ENCODE measurements around the gene IRF4. TPM values are rescaled to one million over a fixed set of nuclear protein-coding genes. Genes with fewer than 3 reads are reported as not detected.
"Not testable (repeated sequence)": the region's sequence is repeated elsewhere in the genome, so short reads cannot be mapped to it uniquely, and the experiment has no call there.

The IRF4 gene
- total RNA-seq, 1 experiment from 2014 or later: 0.37 TPM

DNA sequence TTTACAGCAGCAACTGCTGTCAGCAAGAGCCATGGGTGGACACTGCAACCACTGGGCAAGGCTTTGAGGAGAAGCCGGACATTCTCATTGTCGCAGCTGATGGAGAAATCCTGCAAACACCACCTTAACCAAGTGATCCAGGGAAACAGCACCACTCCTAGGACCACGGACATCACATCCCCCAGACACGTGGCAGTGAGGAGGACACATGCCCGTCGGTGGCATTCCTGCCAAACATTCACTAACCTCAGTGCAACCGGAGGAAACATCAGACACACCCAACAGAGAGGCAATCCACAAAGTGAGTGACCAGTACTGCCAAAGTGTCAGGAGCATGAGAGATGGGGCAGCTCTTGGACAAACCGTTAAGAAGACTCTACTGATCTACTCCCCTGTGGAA is 16.6 kb upstream of the IRF4 start:
- Histone ChIP-seq H3K27me3 (replicated peaks; ENCODE audit: insufficient read depth, low read depth, low read length, poor library complexity) (peaks cover 25% of the 10 kb centered on the region), H3K36me3 (ENCODE audit: insufficient read depth, low read length, poor library complexity, severe bottlenecking) (no peaks in the 10 kb centered on the region), H3K9me3 (ENCODE audit: low read depth, low read length, poor library complexity, severe bottlenecking) (peaks cover 5% of the 10 kb centered on the region), H3K27ac (ENCODE audit: low read depth, low read length, poor library complexity, severe bottlenecking) (no peak overlapping the region), H3K4me3 (ENCODE audit: low read depth, low read length, poor library complexity, severe bottlenecking) (no peak overlapping the region), H3K4me1 (ENCODE audit: insufficient read depth, low read length, poor library complexity, severe bottlenecking) (no peaks in the 10 kb centered on the region)
- ChIA-PET CTCF (no interaction called here), POLR2A (ENCODE audit: low non-redundant PET) (no interaction called here)
- DNase-seq (ENCODE audit: low spot score): no peak
- intact Hi-C loops (cut with micrococcal nuclease; ENCODE audit: unreplicated experiment): no loop called here
- no peak for TF ChIP-seq EZH2 (IDR thresholded peaks at IDR 0.05; ENCODE audit: borderline replicate concordance, low read depth, low read length, poor library complexity, severe bottlenecking)
- TF ChIP-seq, protein P1, sequence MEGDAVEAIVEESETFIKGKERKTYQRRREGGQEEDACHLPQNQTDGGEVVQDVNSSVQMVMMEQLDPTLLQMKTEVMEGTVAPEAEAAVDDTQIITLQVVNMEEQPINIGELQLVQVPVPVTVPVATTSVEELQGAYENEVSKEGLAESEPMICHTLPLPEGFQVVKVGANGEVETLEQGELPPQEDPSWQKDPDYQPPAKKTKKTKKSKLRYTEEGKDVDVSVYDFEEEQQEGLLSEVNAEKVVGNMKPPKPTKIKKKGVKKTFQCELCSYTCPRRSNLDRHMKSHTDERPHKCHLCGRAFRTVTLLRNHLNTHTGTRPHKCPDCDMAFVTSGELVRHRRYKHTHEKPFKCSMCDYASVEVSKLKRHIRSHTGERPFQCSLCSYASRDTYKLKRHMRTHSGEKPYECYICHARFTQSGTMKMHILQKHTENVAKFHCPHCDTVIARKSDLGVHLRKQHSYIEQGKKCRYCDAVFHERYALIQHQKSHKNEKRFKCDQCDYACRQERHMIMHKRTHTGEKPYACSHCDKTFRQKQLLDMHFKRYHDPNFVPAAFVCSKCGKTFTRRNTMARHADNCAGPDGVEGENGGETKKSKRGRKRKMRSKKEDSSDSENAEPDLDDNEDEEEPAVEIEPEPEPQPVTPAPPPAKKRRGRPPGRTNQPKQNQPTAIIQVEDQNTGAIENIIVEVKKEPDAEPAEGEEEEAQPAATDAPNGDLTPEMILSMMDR (conservative IDR thresholded peaks at IDR 0.05; ENCODE audit: low read depth, low read length): no peak
- no TSS peak for BruUV-seq (replicated peaks)

DNA sequence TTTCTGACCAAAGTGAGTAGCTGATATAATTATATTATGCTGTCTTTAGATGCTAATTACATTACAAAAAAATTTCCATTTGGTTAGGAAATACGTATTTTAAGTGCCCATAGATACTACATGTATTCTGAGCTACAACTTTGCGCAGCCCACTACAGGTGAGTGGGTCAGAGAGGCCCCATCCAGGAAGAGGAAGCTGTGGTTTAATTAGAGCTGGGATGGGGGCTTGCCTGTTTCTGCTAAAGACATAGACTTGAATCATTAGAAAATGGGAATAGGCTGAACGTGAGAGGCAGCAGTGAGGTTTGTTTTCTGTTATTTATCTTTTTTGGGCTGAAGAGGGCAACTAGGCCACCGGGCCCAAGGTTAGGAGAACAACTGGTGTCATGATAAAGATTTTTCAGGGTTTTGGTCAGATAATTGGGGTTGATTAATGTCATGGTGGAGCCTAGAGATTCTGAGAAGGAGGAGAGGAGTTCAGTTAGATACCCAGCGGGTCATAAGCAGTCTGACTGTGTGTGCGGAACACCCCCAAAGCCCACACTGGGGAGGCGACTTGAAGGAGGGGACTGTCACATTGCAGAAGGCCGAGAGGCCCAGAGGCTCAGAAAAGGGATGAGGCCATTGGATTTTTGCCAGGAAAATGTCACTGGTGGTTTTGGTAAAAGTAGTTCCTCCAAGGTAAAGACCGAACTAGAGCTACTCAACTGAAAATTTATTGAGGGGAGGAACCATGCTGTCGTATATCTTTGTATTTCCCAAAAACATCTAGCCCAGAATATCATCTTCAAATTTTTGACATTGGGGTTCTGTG is 14.5 kb upstream of the IRF4 start:
- no peak for TF ChIP-seq EZH2 (IDR thresholded peaks at IDR 0.05; ENCODE audit: borderline replicate concordance, low read depth, low read length, poor library complexity, severe bottlenecking)
- TF ChIP-seq, protein P1 (conservative IDR thresholded peaks at IDR 0.05; ENCODE audit: low read depth, low read length): no peak
- Histone ChIP-seq H3K9me3 (ENCODE audit: low read depth, low read length, poor library complexity, severe bottlenecking) (no peaks in the 10 kb centered on the region), H3K36me3 (ENCODE audit: insufficient read depth, low read length, poor library complexity, severe bottlenecking) (no peaks in the 10 kb centered on the region), H3K27me3 (replicated peaks; ENCODE audit: insufficient read depth, low read depth, low read length, poor library complexity) (peaks cover 25% of the 10 kb centered on the region), H3K4me1 (ENCODE audit: insufficient read depth, low read length, poor library complexity, severe bottlenecking) (no peaks in the 10 kb centered on the region), H3K27ac (ENCODE audit: low read depth, low read length, poor library complexity, severe bottlenecking) (no peak overlapping the region), H3K4me3 (ENCODE audit: low read depth, low read length, poor library complexity, severe bottlenecking) (no peak overlapping the region)
- intact Hi-C loops (cut with micrococcal nuclease; ENCODE audit: unreplicated experiment): no loop called here
- no peak for DNase-seq (ENCODE audit: low spot score)
- POLR2A ChIA-PET (ENCODE audit: low non-redundant PET): no interaction called here
- CTCF ChIA-PET: no interaction called here
- no TSS peak for BruUV-seq (replicated peaks)

DNA sequence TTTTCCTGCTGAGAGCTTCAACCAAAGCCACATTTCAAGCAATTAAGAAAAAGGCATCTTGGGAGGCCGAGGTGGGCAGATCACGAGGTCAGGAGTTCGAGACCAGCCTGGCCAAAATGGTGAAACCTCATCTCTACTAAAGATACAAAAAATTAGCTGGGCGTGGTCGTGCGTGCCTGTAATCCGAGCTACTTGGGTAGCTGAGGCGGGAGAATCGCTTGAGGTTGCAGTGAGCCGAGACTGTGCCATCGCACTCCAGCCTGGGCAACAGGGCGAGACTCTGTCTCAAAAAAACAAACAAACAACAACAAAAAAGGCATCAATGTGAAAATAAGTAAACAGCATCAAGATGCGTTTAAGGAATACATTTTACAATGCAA is 13.9 kb upstream of the IRF4 start:
- CTCF ChIA-PET; intact Hi-C loops (cut with micrococcal nuclease; ENCODE audit: unreplicated experiment); H3K4me1 ChIP-seq (ENCODE audit: insufficient read depth, low read length, poor library complexity, severe bottlenecking); H3K27ac ChIP-seq (ENCODE audit: low read depth, low read length, poor library complexity, severe bottlenecking); BruUV-seq (replicated peaks); H3K4me3 ChIP-seq (ENCODE audit: low read depth, low read length, poor library complexity, severe bottlenecking); POLR2A ChIA-PET (ENCODE audit: low non-redundant PET); H3K9me3 ChIP-seq (ENCODE audit: low read depth, low read length, poor library complexity, severe bottlenecking); H3K36me3 ChIP-seq (ENCODE audit: insufficient read depth, low read length, poor library complexity, severe bottlenecking); DNase-seq (ENCODE audit: low spot score): not testable (repeated sequence)
- peaks cover 20% of the 10 kb centered on the region for H3K27me3 ChIP-seq (replicated peaks; ENCODE audit: insufficient read depth, low read depth, low read length, poor library complexity)

Measured in A673 (cell line).